ENCODE data around the gene MYO18B.

MYO18B gene

GRCh38 chr22:25845985-25846745 is 104.2 kb downstream of the MYO18B start:
- in situ Hi-C loops (cut with MboI; ENCODE audit: low sequenced_read_pairs) = no loop called here

- in situ Hi-C loops (cut with MboI; ENCODE audit: low sequenced_read_pairs) = no loop called here
These were observed 105.5 kb downstream of the MYO18B start for GRCh38 chr22:25847451-25847850.

DNA sequence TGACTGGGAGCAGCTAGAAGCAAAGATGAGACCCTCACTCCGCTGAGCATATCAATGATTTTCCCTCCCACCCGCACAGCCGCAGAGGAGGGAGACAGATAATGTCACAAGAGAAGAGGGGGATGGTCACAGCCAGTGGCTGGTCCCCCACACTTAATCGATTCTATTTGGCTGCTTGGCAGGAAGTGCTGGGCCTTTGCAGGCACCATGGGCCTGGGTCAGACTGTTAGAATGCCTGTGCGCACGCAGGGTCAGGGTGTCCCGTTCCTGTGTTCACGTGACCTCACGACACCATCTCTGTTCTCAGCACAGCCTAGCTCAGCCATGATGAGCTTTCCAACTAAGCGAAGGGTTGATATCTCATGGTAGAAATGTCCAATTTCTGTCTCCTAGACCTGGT is 107.0 kb downstream of the MYO18B start:
- in situ Hi-C loops (cut with MboI; ENCODE audit: low sequenced_read_pairs) = no loop called here

DNA sequence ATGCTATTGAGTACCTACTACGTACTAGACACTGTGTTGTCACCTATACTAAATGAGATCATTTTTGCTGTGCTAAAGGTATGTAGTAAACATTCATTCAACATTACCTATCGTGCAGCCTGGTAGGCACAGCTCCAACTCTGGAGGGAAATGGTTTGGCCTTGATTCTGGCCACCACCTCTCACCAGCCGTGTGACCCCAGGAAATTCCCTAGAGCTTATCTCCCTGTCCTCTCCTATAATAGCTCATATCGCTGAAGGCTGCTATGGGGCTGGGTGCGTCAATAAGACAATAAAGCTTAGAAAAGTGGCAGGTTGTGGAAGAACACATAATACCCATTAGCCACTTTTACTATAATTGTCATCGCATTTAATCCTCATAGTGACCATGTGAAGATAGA is 107.5 kb downstream of the MYO18B start:
- in situ Hi-C loops (cut with MboI; ENCODE audit: low sequenced_read_pairs) = no loop called here

DNA sequence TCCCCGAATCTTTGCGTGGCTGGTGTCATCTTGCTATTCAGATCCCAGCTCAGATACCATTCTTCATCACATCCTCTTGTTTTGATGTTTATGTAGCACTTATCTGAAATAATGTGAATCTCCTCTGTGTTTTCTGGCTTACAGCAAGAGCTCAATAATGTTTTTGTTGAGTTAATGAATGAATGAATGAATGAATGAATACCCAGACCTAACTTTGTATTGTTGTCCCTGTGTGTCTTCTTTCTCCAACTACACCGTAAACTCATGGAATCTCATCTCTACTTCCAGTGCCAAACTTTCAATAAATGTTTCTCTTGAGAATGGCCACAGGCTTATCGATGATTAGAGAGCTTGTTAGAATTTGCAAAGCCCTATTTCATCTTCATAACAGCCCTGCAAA is 110.2 kb downstream of the MYO18B start:
- in situ Hi-C loops (cut with MboI; ENCODE audit: low sequenced_read_pairs) = no loop called here

DNA sequence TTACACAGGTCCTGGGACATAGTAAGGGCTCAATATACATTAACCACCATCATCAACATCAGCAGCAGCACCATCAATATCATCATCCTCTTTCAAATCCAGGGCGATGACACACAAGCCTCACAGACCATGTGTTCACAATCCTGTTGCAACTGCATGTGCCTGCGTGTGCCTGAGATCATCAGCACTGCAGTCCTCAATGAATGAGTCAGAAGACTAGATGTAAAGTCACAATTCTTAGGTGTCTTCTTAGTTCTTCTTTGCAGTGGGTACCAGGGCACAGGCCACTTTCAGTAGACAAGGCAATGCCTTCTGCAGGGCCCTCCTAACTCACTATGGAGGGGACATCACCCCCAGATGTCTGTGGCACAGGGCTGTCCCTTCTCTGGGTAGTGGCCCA is 111.1 kb downstream of the MYO18B start:
- in situ Hi-C loops (cut with MboI; ENCODE audit: low sequenced_read_pairs) = no loop called here

- in situ Hi-C loops (cut with MboI; ENCODE audit: low sequenced_read_pairs) = no loop called here
These were observed 111.7 kb downstream of the MYO18B start for GRCh38 chr22:25853501-25854284.

DNA sequence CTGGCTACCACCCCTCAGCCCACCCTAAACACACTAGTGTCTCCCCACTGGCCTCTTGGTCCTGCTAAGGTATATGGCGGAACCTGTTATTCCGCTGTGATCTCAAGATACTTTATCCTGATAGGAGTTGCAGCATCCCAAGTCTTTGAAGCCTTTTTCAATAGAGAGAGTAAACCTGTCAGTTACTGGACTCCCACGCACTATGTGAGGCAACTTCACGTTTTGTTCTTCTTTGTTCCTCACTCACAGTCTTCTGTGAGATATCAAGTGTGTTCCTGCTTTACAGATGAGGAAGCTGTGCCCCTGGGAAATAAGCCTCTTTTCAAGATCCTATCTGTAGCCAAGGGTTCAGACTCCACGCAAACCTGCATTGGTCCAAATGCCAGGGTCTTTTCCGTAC is 127.8 kb downstream of the MYO18B start:
- in situ Hi-C loops (cut with MboI; ENCODE audit: low sequenced_read_pairs) = no loop called here

DNA sequence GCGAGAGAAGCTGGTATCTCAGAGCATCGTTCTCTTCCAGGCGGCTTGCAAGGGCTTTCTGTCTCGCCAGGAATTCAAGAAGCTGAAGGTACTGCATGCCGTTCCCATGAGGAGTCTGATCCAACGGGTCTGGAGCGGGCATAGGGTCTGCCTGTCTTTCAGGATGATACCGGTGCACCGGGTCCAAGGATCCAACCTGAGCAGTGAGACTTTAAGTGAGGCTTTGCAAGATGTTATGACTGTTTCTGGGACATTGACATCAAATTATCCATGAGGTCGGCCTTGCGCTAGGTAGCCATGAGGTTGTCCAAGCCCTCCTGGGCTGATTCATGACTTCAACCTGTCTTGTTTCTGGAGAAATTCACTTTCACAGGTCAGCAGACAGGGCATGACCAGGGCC is 132.3 kb downstream of the MYO18B start:
- in situ Hi-C loops (cut with MboI; ENCODE audit: low sequenced_read_pairs) = no loop called here

DNA sequence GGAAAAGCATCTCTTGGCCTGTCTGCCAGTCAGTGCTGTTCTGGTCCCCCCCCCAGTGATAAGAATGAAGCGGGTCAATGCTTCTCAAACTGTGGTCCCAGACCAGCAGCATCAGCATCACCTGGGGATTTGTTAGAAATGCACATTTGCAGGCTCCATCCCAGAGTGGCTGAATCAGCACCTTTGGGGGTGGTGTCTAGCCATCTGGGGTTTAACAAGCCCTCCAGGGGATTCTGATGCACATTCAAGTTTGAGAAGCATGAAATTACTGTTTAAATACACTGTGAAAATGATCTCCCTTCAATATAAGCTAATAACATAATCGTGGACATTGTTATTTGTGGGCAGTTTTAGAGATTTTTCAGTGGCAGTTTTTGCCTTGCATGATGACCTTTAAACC is 133.5 kb downstream of the MYO18B start:
- in situ Hi-C loops (cut with MboI; ENCODE audit: low sequenced_read_pairs) = no loop called here

DNA sequence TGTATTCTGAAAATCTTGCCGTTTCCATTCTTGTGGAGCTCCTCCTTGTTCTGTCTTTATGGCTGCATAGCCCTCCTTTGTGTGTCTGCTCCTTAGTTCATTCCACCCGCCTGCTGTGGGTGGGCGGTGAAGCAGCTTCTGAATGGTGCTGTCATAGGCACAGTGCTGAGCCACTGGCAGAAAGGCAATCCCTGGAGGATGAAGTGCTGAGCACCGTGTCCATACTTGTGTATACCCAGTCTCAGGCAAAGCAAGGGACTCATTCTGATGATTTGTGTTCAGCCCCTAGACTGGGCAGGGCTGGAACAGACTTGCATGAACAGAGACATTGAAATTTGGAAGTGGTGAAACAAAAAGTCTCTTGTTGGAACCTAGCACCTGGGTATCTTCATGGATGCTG is 134.9 kb downstream of the MYO18B start:
- in situ Hi-C loops (cut with MboI; ENCODE audit: low sequenced_read_pairs) = no loop called here

GRCh38 chr22:25878933-25879332 is 136.9 kb downstream of the MYO18B start:
- in situ Hi-C loops (cut with MboI; ENCODE audit: low sequenced_read_pairs) = no loop called here

DNA sequence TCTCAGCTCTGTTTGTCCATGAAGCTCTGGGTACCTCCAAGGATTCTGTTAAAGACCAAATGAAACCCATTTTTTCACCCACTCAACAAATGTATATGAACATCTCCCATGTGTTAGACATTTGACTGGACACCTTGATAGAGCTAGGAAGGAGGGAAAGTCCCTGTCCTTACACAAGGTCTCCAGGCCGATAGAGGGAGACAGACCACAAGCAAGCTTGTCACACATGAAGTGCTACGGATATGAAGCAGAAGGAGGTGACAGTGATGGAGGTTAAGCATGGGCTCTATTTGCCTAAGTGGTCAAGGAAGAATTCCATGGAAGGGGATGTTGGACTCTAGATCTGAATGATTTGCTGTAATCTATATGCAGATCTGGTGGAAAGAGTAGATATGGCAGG is 138.5 kb downstream of the MYO18B start:
- in situ Hi-C loops (cut with MboI; ENCODE audit: low sequenced_read_pairs) = no loop called here

GRCh38 chr22:25881210-25881755 is 139.3 kb downstream of the MYO18B start:
- in situ Hi-C loops (cut with MboI; ENCODE audit: low sequenced_read_pairs) = no loop called here

DNA sequence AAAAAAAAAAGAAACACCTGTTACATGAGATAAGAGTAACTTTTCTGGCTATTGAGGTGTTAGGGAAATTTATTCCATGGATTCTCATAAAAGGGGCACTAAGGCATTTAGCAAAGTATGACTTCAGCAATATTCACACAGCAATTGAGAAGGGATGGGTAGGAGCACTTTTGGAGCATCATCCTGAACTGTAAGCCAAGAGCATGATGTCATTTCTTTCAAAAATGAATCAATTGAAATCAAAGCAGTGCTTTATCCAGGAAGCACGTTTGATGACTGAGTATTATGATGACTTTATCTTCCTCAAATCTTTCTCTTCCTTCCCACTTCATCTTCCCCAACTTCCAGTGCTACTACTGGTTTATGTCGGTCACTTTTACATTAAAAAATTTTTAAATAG is 140.4 kb downstream of the MYO18B start:
- in situ Hi-C loops (cut with MboI; ENCODE audit: low sequenced_read_pairs) = no loop called here

- in situ Hi-C loops (cut with MboI; ENCODE audit: low sequenced_read_pairs) = no loop called here
These were observed 141.6 kb downstream of the MYO18B start for GRCh38 chr22:25883482-25884033.

DNA sequence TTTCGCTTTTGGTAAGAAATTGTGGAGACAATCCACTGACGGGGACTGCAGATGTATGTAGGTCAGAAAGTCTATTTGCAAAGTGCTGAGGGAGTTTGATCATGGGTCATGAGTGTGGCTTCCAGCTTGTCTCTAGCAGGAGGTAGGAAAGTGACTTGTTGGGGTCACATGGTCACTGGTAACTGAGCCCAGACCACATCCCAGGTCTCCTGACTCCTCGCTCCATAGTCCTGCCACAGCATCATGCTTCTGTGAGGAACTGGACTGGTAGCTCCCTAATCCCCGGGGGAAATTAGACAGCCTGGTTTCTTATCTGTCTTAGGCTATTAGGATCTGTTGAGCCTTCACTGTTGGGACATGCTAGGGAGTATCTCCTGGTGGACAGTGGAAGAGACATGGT is 142.1 kb downstream of the MYO18B start:
- in situ Hi-C loops (cut with MboI; ENCODE audit: low sequenced_read_pairs) = no loop called here

- in situ Hi-C loops (cut with MboI; ENCODE audit: low sequenced_read_pairs) = no loop called here
These were observed 146.5 kb downstream of the MYO18B start for GRCh38 chr22:25888399-25889054.

DNA sequence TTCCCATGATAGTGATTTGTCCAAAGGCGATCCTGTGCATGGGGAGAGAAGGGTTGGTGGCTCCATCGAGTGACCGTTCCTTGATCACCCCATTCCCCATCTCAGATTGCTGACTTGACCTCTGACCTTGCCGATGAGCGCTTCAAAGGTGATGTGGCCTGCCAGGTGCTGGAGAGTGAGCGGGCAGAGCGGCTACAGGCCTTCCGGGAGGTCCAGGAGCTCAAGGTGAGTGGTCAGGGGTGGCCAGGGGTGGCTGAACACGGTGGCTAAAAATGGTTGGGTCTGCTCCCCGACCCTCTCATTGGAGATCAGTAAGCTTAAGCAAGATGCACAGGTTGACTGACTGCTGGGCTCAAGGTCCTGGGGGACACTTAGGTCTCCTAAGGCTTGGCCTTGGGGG is 148.7 kb downstream of the MYO18B start:
- in situ Hi-C loops (cut with MboI; ENCODE audit: low sequenced_read_pairs) = no loop called here

DNA sequence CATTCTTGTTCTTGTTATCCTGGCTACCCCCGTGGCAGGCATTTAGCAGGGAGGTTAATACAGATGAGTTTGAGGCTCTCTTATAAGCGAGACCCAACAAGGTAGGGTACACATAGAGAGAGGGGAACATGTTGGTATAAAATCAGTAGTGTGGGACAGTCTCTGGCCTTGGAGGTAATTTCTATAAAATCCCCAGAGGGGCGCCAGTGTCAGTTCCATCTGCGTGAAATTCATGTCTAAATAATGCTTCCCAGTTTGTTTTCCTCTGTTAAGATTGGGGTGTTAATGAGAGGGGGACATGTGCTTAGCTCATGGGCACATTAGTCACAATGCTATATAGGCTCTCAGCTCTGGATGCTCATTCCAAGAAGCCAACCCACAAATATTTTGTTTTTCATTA is 150.7 kb downstream of the MYO18B start:
- in situ Hi-C loops (cut with MboI; ENCODE audit: low sequenced_read_pairs) = no loop called here

GRCh38 chr22:25895678-25896077 is 153.7 kb downstream of the MYO18B start:
- in situ Hi-C loops (cut with MboI; ENCODE audit: low sequenced_read_pairs) = no loop called here
